ENCODE data around the gene AHRR.

Gene AHRR

GRCh38 chr5:355958-356357 is 34.4 kb downstream of the AHRR start:
- H3K4me3 ChIP-seq (ENCODE audit: low read depth, low read length), result no peak overlapping the region
- no peak for TF ChIP-seq CTCF (IDR thresholded peaks at IDR 0.05; ENCODE audit: low read depth, low read length, missing control alignments)
- no peak for DNase-seq (ENCODE audit: low read depth)
- in situ Hi-C loops (cut with HindIII; ENCODE audit: low sequenced_read_pairs), result no loop called here

- DNase-seq (ENCODE audit: low read depth), result no peak
- TF ChIP-seq CTCF (IDR thresholded peaks at IDR 0.05; ENCODE audit: low read depth, low read length, missing control alignments), result no peak
- no peak overlapping the region for H3K4me3 ChIP-seq (ENCODE audit: low read depth, low read length)
- in situ Hi-C loops (cut with HindIII; ENCODE audit: low sequenced_read_pairs), result no loop called here
Observed at GRCh38 chr5:359301-359897, 37.9 kb downstream of the AHRR start.

- no peak overlapping the region for H3K4me3 ChIP-seq (ENCODE audit: low read depth, low read length)
- DNase-seq (ENCODE audit: low read depth), result no peak
- no peak for TF ChIP-seq CTCF (IDR thresholded peaks at IDR 0.05; ENCODE audit: low read depth, low read length, missing control alignments)
- in situ Hi-C loops (cut with HindIII; ENCODE audit: low sequenced_read_pairs), result no loop called here
Observed at GRCh38 chr5:360257-361027, 38.9 kb downstream of the AHRR start.

- in situ Hi-C loops (cut with HindIII; ENCODE audit: low sequenced_read_pairs), result no loop called here
- DNase-seq (ENCODE audit: low read depth), result no peak
- no peak overlapping the region for H3K4me3 ChIP-seq (ENCODE audit: low read depth, low read length)
- no peak for TF ChIP-seq CTCF (IDR thresholded peaks at IDR 0.05; ENCODE audit: low read depth, low read length, missing control alignments)
Observed at GRCh38 chr5:362189-362588, 40.7 kb downstream of the AHRR start.

- no peak for DNase-seq (ENCODE audit: low read depth)
- no peak overlapping the region for H3K4me3 ChIP-seq (ENCODE audit: low read depth, low read length)
- in situ Hi-C loops (cut with HindIII; ENCODE audit: low sequenced_read_pairs), result no loop called here
- no peak for TF ChIP-seq CTCF (IDR thresholded peaks at IDR 0.05; ENCODE audit: low read depth, low read length, missing control alignments)
Observed at GRCh38 chr5:362978-363765, 41.7 kb downstream of the AHRR start.

GRCh38 chr5:364497-364896 is 43.0 kb downstream of the AHRR start:
- in situ Hi-C loops (cut with HindIII; ENCODE audit: low sequenced_read_pairs), result no loop called here

More at GRCh38 chr5:364497-364896, 43.0 kb downstream of the AHRR start:
- TF ChIP-seq CTCF (IDR thresholded peaks at IDR 0.05; ENCODE audit: low read depth, low read length, missing control alignments), result no peak
- no peak overlapping the region for H3K4me3 ChIP-seq (ENCODE audit: low read depth, low read length)
- no peak for DNase-seq (ENCODE audit: low read depth)
